Measurements from ENCODE around the gene ATP13A4. TPM values are rescaled to one million over a fixed set of nuclear protein-coding genes. Genes with fewer than 3 reads are reported as not detected.

ATP13A4 gene
- polyA plus RNA-seq, 1 donor from 2014 or later, result 6.2 TPM

GRCh38 chr3:193470710-193471109, 84.0 kb downstream of the ATP13A4 start:
- peak overlapping the region; percentile 3 for H3K4me2 ChIP-seq (ENCODE audit: low read length)

GRCh38 chr3:193465992-193466608, 88.6 kb downstream of the ATP13A4 start:
- no peak for TF ChIP-seq REST (IDR thresholded peaks at IDR 0.05; ENCODE audit: borderline replicate concordance)
- no peak for TF ChIP-seq RAD21 (conservative IDR thresholded peaks at IDR 0.05)
- TF ChIP-seq EP300 (conservative IDR thresholded peaks at IDR 0.05; ENCODE audit: poor library complexity, severe bottlenecking), result no peak
- no peak for TF ChIP-seq SMC3 (conservative IDR thresholded peaks at IDR 0.05; ENCODE audit: poor library complexity)
- TF ChIP-seq POLR2AphosphoS5 (IDR thresholded peaks at IDR 0.05), result no peak
- TF ChIP-seq EZH2 (IDR thresholded peaks at IDR 0.05; ENCODE audit: borderline replicate concordance, insufficient read depth, low read length, poor library complexity, severe bottlenecking), result no peak

More at GRCh38 chr3:193470710-193471109, 84.0 kb downstream of the ATP13A4 start:
- TF ChIP-seq REST (IDR thresholded peaks at IDR 0.05; ENCODE audit: borderline replicate concordance), result peak; percentile 55
- TF ChIP-seq CTCF (IDR thresholded peaks at IDR 0.05; ENCODE audit: poor library complexity, severe bottlenecking), result no peak
- TF ChIP-seq RAD21 (conservative IDR thresholded peaks at IDR 0.05), result no peak
- peak; percentile 77 for TF ChIP-seq POLR2AphosphoS5 (IDR thresholded peaks at IDR 0.05)
- TF ChIP-seq MXI1 (conservative IDR thresholded peaks at IDR 0.05; ENCODE audit: poor library complexity, severe bottlenecking), result no peak
- TF ChIP-seq EP300 (conservative IDR thresholded peaks at IDR 0.05; ENCODE audit: poor library complexity, severe bottlenecking), result peak; percentile 95
- H3K36me3 ChIP-seq (ENCODE audit: insufficient read depth, low read length), result no peaks in the 10 kb centered on the region
- H3K9me2 ChIP-seq (ENCODE audit: insufficient read depth, low read length), result no peaks in the 10 kb centered on the region
- no peaks in the 10 kb centered on the region for H3F3A ChIP-seq (ENCODE audit: insufficient read depth, low read length, poor library complexity, severe bottlenecking)
- peak overlapping the region; percentile 31 for H3K27ac ChIP-seq (ENCODE audit: low read length)
- no peaks in the 10 kb centered on the region for H4K20me1 ChIP-seq (ENCODE audit: insufficient read depth)
- H3K9me3 ChIP-seq (ENCODE audit: low read length), result no peaks in the 10 kb centered on the region
- no peak overlapping the region for H3K4me3 ChIP-seq (ENCODE audit: low read length)
- no peak overlapping the region for H2AFZ ChIP-seq (ENCODE audit: low read depth, low read length)
- no peaks in the 10 kb centered on the region for H3K79me2 ChIP-seq (replicated peaks; ENCODE audit: insufficient read depth, low read length)
- H3K27me3 ChIP-seq (ENCODE audit: insufficient read depth, low read depth, low read length), result no peaks in the 10 kb centered on the region
- H3K9ac ChIP-seq (ENCODE audit: low read length), result no peak overlapping the region

More at GRCh38 chr3:193465992-193466608, 88.6 kb downstream of the ATP13A4 start:
- Histone ChIP-seq H3K4me2 (ENCODE audit: low read length) (no peak overlapping the region), H2AFZ (ENCODE audit: low read depth, low read length) (no peak overlapping the region), H3K27ac (ENCODE audit: low read length) (no peak overlapping the region), H4K20me1 (ENCODE audit: insufficient read depth) (no peaks in the 10 kb centered on the region), H3K27me3 (ENCODE audit: insufficient read depth, low read depth, low read length) (no peaks in the 10 kb centered on the region), H3K4me3 (ENCODE audit: low read length) (no peak overlapping the region), H3K9me3 (ENCODE audit: low read length) (no peaks in the 10 kb centered on the region), H3K36me3 (ENCODE audit: insufficient read depth, low read length) (no peaks in the 10 kb centered on the region), H3K9me2 (ENCODE audit: insufficient read depth, low read length) (no peaks in the 10 kb centered on the region), H3K79me2 (replicated peaks; ENCODE audit: insufficient read depth, low read length) (no peaks in the 10 kb centered on the region), H3F3A (ENCODE audit: insufficient read depth, low read length, poor library complexity, severe bottlenecking) (no peaks in the 10 kb centered on the region), H3K9ac (ENCODE audit: low read length) (no peak overlapping the region)
